Activated naive CD4-positive, alpha-beta T cell (primary cell): Measurements from ENCODE around the gene SMIM45.

Experiments
- DNase-seq, 4 experiments: peaks; one replicate each; lab custom pipeline; 2025; lab: John Stamatoyannopoulos, UW

Gene SMIM45

DNA sequence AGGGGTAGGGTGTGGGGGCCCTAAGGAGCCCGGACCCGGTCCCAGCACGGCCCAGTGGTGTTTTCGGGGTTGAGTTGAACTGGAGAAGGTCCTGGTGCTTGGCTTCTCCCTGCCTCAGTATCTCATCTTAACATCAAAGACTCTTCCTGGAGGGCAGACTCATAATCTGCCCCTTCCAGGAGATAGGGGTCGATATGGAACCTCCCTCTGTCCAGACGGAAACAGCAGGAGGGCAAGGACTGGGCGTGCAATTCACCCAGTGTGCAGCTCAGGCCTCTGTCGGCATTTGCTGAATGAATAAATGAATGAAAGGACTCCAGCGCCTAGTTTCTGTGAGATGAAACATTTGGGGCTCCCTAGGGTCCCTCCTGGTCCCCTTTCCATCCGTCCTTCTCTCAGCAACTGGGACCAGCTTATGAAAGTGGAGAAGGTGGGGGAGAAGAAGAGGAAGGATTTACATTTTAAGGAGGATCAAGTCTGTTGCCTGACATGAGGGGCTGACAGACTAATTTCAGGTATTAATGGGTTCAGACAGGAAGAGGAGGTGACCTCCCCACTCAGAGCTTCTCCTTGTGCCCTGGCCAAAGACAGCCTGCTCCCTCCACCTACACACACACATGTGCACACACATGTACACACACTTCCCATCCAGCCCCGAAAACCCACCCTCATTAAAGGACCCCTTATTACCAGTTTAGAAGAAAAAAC lies 36.0 kb upstream of the SMIM45 start:
- DNase-seq: no peak

- DNase-seq: no peak
Measured at GRCh38 chr22:41916745-41917358, 35.1 kb upstream of the SMIM45 start.

- no peak for DNase-seq
Measured at GRCh38 chr22:41917375-41917902, 34.5 kb upstream of the SMIM45 start.

DNA sequence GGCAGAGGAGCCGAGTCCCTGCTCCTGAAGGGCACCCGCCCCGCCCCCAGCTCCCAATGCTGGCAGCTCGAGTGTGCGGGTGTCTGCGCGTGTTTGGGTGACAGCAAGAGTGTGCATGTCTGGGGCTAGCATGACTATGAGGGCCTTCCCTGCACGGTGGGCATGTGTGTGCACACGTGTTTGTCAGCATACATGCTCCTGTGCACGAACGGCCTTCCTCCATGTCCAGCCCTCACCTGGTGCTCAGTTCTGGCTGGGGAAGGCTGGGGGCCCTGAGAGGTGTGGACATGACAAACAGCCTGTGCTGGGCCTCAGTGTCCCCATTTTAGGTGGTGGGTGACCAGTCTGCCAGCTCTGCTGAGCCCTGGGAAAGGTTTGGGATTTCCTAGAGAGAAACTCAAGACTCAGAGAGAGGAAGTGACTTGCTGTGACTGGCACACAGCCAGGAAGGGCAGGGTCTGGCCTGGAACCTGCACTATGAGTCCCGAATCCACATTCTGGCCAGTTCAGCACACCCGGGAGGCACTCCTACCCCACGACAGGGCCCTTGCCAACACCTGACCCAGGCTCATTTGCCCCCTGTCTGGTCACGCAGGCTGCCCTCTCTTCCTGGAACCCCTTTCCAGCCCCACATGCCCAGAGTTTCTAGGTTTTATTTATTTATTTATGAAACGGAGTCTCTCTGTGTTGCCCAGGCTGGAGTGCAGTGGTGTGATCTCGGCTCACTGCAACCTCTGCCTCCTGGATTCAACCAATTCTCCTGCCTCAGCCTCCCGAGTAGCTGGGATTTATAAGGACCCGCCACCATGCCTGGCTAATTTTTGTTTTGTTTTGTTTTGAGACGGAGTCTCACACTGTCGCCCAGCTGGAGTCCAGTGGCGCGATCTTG lies 33.8 kb upstream of the SMIM45 start:
- peak in 1 of 4 experiments; percentile 25 for DNase-seq

DNA sequence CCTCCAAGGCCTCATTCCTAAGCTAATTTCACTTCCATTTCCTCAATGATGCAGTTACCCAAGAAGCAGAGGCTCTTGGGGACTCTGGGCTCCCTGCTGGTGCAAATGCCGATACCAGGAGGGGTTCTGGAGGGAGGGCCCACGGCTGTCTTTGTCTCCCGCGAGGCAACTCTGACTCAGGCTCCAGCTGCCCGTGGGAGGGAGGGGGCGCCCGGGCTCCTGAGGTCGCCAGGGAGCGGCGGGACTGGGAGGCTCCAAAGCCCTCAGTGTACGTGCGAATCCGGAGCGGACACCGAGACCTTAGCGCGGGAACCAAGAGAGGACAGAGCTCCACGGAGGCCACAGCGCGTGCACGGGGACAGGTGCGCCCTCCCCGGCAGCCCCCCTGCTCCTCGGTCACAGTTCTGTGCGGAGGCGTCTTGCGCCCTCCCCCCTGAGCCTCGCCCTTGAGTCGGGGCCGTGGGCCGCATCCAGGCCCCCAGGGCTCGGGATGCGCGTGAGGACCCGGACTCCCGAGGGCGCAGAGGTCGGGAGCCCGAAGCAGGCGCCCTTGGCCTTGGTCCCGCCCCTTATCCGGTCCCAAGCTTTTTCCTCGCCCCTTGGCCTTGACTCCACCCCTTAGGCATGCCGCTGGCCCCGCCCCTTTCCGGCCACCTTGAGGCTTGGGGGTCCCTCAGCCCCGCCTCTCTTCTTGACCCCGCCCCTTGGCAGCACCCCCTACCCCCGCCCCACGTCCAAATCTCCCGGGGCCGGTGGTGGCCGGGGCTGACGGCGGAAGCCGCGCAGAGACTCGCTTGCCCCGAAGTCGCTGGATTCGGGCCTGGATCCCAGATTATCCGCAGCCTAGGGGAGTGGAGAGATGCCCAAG lies 32.4 kb upstream of the SMIM45 start:
- DNase-seq: peak in 1 of 4 experiments; percentile 24

DNA sequence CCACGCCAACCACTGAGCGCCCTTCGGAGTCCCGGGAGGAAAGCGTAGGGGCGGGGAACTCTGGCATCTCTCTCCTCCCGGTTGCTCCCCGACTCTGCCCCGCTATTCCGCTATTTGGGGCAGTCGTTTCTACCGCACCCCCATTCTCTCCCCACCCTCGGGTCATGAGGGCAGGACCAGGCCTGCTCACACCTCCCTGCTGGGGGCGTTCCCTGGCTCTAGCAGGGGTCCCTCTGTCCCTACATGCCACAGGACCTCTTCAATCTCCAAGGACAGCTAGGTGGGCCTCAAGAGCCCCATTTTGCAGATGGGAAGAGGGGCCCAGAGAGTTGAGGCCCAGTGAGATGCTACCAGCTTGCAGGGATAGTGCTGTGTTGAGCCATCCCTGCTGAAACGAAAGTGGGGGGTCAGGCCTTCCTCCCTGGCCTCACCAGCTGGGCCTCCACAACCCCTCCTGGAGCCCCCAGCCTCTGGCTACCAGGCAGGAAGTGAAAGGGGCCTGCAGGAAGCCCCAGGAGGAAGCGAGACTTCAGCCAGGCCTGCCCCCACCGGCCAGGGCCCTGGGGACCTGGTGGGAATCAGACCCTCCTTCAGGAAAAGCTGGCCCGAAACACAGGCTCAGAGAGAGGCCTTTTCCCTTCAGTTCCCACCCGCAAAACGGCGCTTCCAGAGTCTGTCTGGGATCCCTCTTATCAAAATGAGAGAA lies 31.5 kb upstream of the SMIM45 start:
- no peak for DNase-seq

DNA sequence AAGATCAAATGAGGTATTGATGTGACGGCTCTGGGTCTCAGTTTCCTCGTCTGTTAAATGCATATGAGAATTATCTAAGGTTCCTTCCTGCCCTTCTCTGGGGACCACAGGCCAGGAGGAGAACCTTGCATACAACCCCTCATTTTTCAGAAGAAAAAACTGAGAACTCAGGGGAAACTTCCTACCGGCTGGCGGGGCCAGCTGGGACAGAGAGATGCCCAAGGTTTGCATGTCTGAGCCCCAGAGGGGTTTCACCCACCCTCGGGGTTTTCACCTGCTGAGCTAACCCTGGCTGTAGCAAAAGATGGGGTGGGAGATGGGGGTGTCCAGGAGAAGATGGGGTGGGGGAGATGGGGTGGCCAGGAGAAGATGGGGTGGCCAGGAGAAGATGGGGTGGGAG lies 29.6 kb upstream of the SMIM45 start:
- no peak for DNase-seq

GRCh38 chr22:41922940-41923594 lies 28.9 kb upstream of the SMIM45 start:
- DNase-seq: no peak

DNA sequence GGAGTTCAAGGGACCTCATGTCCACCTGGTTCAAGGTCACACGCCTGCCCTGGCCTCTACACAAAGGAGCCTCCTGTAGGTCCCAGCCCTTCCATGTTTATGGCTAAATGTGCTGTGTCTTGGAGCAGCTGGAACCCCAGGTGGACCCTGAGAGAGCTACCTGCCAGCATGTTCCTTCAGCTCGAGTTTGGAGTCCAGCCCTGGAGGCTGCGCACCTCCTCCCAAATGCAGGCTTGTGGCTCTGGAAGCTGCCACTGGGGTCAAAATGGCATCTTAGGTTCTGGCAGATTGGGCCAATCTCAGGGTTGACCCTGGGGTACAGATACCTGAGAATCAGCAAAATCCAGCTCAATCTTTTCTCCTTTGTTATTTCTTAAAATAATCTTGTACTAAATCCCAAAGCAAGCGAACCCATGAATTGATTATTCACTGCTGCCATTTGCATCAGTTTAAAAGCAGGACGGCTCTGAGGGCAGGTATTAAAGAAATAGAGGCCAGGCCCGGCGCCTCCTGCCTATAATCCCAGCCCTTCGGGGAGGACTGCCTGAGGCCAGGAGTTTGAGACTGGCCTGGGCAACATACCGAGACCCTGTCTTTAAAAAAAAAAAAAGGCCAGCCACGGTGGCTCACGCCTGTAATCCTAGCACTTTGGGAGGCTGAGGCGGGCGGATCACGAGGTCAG lies 28.2 kb upstream of the SMIM45 start:
- DNase-seq: no peak

DNA sequence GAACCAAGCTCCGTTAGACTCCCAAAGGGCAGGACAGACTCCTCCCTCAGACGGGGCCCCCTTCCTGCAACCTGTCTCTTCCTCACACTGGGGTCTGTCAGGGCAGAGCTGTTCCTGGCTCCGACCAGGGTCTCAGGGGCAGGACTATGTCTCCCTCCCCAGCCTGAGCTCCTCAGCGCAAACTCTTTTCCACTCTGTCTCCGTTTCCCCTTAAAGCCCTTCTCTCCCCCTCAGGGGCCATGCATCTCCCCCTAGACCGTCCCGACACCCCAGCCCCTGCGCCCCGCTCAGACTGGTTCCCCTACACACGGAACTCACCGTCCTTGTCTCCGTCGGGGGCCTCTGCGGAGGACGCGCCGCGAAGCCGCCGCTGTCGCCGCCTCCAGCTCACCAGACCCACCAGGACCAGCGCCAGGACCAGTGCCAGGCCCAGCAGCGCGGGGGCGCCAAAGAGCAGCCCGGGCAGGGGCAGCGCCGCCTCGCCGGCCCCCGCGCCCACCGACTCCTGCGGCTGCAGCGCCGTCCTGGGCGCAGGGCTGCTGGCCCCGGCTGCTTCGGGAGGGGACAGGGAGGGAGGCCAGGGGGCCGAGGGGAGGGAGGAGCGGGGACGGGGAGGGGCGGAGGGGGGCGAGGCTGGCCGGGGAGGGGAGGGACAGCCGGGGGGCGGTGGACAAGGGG lies 26.0 kb upstream of the SMIM45 start:
- peak; percentile 39 to 70 (median 47) for DNase-seq

DNA sequence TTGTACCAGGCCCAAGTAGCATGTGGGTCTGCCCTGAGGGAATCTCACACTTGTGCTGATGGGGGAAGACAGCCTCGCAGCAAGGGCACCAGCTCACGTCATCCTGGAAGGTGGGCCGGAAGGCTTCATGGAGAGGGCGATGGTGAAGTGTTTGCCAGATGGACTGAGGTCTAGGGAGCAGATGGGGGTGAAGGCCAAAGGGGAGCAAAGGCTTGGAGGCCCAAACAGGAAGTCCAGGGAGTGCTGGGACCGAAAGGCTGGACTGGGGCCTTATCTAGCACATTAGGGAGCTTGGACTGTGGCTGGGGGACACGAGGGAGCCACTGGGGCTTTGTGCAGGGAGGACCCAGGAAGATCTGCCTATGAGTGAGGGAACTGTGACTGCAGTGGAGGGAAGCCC lies 24.1 kb upstream of the SMIM45 start:
- no peak for DNase-seq

- no peak for DNase-seq
Measured at GRCh38 chr22:41928593-41929417, 23.1 kb upstream of the SMIM45 start.

DNA sequence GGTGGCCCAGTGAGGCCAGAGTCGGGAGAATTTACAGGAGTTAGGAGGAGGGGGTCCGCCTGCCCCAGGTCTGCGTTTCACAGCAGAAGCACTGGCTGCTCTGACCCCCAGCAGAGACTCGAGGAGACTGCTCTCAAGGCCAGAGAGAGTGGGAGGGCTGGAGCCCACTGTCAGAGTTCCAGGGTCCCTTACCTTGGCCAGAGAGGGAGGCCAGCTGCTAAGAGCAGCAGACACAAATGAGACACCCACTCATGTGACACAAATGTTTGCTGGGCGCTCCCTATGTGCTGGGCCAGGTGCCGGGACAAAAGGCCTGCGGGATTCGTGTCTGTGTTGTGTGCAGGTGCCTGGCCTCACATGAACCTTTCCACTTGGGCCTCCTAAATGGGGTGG lies 22.5 kb upstream of the SMIM45 start:
- no peak for DNase-seq

DNA sequence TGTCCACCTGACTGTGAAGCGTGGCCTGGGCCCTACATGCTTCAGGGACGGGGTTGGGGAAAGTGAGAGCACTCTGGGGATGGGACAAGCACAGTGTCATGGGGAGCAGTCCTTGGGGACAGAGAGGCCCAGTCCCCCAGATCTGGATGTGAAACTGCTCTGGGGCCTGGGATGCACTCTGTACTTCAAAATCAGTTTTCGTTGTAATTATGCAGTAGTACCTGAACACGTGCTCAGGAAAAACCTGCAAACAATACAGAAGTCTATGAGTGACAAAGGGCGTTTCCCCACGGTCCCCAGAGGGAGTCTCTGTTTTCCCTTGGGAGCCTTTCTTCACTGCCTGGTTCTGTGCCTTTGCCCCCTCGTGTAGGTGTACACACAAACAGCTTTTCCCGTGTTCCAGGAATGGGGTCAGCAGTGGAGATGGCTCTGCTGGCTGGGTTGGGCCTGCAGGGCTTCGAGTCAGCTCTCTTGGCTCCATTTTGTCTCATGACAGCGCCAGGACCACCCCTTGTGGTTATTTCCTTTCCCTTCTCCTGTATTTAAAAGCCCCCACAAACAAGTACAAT lies 20.2 kb upstream of the SMIM45 start:
- DNase-seq: no peak

DNA sequence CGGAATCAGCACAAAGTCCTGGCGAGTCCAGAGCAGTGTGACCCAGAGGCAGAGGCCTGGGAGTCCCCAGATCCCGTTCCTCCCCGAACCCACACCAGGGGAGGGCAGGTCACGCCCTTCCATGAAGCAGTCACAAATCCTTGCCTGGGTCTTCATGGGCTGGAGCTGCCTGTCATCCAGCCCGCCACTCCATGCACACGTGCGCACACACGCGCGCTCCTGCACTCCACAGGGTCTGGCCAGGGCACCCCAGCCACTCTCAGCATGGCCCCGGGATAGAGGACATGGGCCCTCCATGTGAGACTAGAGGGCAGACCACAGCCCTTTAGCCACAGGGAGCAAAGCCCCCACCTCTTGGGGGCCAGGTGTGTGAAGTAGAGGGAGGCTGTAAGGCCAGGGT lies 19.6 kb upstream of the SMIM45 start:
- no peak for DNase-seq

DNA sequence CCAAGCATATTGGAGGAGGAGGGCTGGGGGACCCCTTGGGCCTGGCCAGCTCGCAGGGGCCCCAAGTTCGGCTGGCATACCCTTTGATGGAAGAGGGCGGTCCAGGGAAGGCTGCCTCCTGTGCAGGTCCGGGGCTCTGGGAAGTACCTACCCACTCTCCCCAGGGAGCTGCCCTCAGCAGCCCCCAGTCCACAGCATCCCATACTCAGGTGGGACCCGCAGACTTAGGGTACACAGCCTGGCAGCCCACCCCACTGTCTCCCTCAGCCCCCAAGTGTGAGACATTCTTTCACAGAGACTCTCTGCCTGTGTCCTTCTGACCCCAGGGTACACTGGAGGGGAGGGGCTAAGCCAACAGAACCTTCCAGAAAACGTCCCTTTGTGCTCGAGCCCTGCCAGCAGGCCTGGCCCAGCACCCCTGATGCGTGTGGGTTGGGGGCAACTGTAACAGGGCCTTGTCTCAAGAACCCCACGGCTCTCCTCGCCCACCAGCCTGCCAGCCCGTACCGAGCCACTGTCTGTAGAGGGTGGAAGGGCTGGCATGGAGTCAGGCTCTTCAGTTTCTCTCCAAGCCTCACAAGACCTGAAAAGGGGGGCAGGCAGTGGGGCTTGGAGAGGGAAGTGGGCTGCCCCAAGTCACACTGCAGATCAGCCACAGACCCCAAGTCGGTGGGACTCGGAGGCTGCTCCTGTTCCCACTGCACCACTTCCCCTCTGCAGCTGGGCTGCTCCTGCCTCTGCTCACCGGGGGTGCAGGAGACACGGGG lies 18.4 kb upstream of the SMIM45 start:
- no peak for DNase-seq

GRCh38 chr22:41934284-41935014 lies 17.5 kb upstream of the SMIM45 start:
- DNase-seq: no peak
